Subcutaneous abdominal adipose tissue (tissue), 5 donors: ENCODE data around the gene SAMD4A.

Experiments used
- H3K27ac ChIP-seq: one replicate; pipeline ENCODE4 v1.7.0; 2013; ENCODE audit warnings: low read depth, mild to moderate bottlenecking, inconsistent platforms, low read length, moderate library complexity
- H3K27me3 ChIP-seq, 5 donors: one replicate each; pipeline ENCODE4 v1.7.0; 2013; ENCODE audit warnings: low read length in 5 of 5, inconsistent platforms in 1 of 5; ENCODE audit not compliant: control insufficient read depth in 5 of 5, insufficient read depth in 4 of 5
- H3K36me3 ChIP-seq, 5 donors: one replicate each; pipeline ENCODE4 v1.7.0; 2013; ENCODE audit warnings: low read length in 5 of 5; ENCODE audit not compliant: control insufficient read depth in 5 of 5, insufficient read depth in 5 of 5
- H3K4me1 ChIP-seq, 5 donors: one replicate each; pipeline ENCODE4 v1.7.0; 2013; ENCODE audit warnings: low read length in 5 of 5, mild to moderate bottlenecking in 3 of 5, moderate library complexity in 1 of 5; ENCODE audit not compliant: control insufficient read depth in 5 of 5, insufficient read depth in 5 of 5
- H3K4me3 ChIP-seq, 5 donors: one replicate each; pipeline ENCODE4 v1.7.0; 2013; ENCODE audit warnings: low read length in 5 of 5, low read depth in 1 of 5
- H3K9ac ChIP-seq, 5 donors: one replicate each; pipeline ENCODE4 v1.7.0; 2013; ENCODE audit warnings: low read length in 5 of 5, mild to moderate bottlenecking in 4 of 5, moderate library complexity in 3 of 5
- H3K9me3 ChIP-seq, 5 donors: one replicate each; pipeline ENCODE4 v1.7.0; 2013; ENCODE audit warnings: low read length in 5 of 5; ENCODE audit not compliant: control insufficient read depth in 5 of 5
- donor health status: healthy.
- donor health status: healthy.
- donor health status: healthy.
- donor health status: healthy.
- donor health status: healthy.

Gene SAMD4A

GRCh38 chr14:54785136-54785777, 218.3 kb downstream of the SAMD4A start:
- no peak overlapping the region for H3K4me3 ChIP-seq
- H3K9ac ChIP-seq = no peak overlapping the region
- peaks cover 0 to 12% (median 6%) of the 10 kb centered on the region in 5 donors for H3K4me1 ChIP-seq
- peaks cover 0 to 98% (median 76%) of the 10 kb centered on the region in 5 donors for H3K36me3 ChIP-seq
- no peaks in the 10 kb centered on the region for H3K27me3 ChIP-seq
- no peaks in the 10 kb centered on the region for H3K9me3 ChIP-seq
- H3K27ac ChIP-seq = no peak overlapping the region

GRCh38 chr14:54785778-54786770, 219.1 kb downstream of the SAMD4A start:
- peaks cover 4 to 98% (median 73%) of the 10 kb centered on the region in 5 donors for H3K36me3 ChIP-seq
- no peaks in the 10 kb centered on the region for H3K9me3 ChIP-seq
- H3K4me1 ChIP-seq = peaks cover 0 to 12% (median 6%) of the 10 kb centered on the region in 5 donors
- no peaks in the 10 kb centered on the region for H3K27me3 ChIP-seq
- H3K27ac ChIP-seq = no peak overlapping the region
- H3K4me3 ChIP-seq = no peak overlapping the region
- H3K9ac ChIP-seq = no peak overlapping the region

GRCh38 chr14:54786838-54787237, 219.9 kb downstream of the SAMD4A start:
- no peak overlapping the region for H3K27ac ChIP-seq
- H3K4me1 ChIP-seq = peaks cover 0 to 12% (median 6%) of the 10 kb centered on the region in 5 donors
- peaks cover 8 to 93% (median 67%) of the 10 kb centered on the region in 5 donors for H3K36me3 ChIP-seq
- H3K4me3 ChIP-seq = no peak overlapping the region
- no peak overlapping the region for H3K9ac ChIP-seq
- no peaks in the 10 kb centered on the region for H3K27me3 ChIP-seq
- no peaks in the 10 kb centered on the region for H3K9me3 ChIP-seq

- H3K27ac ChIP-seq = no peak overlapping the region
- H3K4me3 ChIP-seq = no peak overlapping the region
- H3K9ac ChIP-seq = no peak overlapping the region
- no peaks in the 10 kb centered on the region for H3K9me3 ChIP-seq
- no peaks in the 10 kb centered on the region for H3K27me3 ChIP-seq
- H3K4me1 ChIP-seq = peaks cover 0 to 12% (median 6%) of the 10 kb centered on the region in 5 donors
- peaks cover 10 to 89% (median 69%) of the 10 kb centered on the region in 5 donors for H3K36me3 ChIP-seq
Measured at GRCh38 chr14:54787261-54787660, 220.3 kb downstream of the SAMD4A start.

- Histone ChIP-seq H3K27ac (no peak overlapping the region), H3K4me1 (peaks cover 0 to 3% (median 0%) of the 10 kb centered on the region in 5 donors), H3K4me3 (no peak overlapping the region), H3K9me3 (no peaks in the 10 kb centered on the region), H3K9ac (no peak overlapping the region), H3K36me3 (peaks cover 14 to 76% (median 66%) of the 10 kb centered on the region in 5 donors), H3K27me3 (no peaks in the 10 kb centered on the region)
Measured at GRCh38 chr14:54788701-54789100, 221.8 kb downstream of the SAMD4A start.

- Histone ChIP-seq H3K27me3 (no peaks in the 10 kb centered on the region), H3K36me3 (peaks cover 17 to 71% (median 64%) of the 10 kb centered on the region in 5 donors), H3K4me3 (no peak overlapping the region), H3K9ac (no peak overlapping the region), H3K27ac (no peak overlapping the region), H3K4me1 (no peaks in the 10 kb centered on the region), H3K9me3 (no peaks in the 10 kb centered on the region)
Measured at GRCh38 chr14:54789166-54789565, 222.2 kb downstream of the SAMD4A start.

- Histone ChIP-seq H3K27ac (no peak overlapping the region), H3K9me3 (peaks cover 0 to 5% (median 4%) of the 10 kb centered on the region in 5 donors), H3K4me1 (no peaks in the 10 kb centered on the region), H3K27me3 (no peaks in the 10 kb centered on the region), H3K4me3 (no peak overlapping the region), H3K36me3 (peaks cover 17 to 63% (median 57%) of the 10 kb centered on the region in 5 donors), H3K9ac (no peak overlapping the region)
Measured at GRCh38 chr14:54789781-54790480, 223.0 kb downstream of the SAMD4A start.

GRCh38 chr14:54791001-54791400, 224.1 kb downstream of the SAMD4A start:
- Histone ChIP-seq H3K4me3 (no peak overlapping the region), H3K4me1 (no peaks in the 10 kb centered on the region), H3K27ac (no peak overlapping the region), H3K9me3 (peaks cover 2 to 12% (median 11%) of the 10 kb centered on the region in 5 donors), H3K9ac (no peak overlapping the region), H3K27me3 (no peaks in the 10 kb centered on the region), H3K36me3 (peaks cover 17 to 53% (median 46%) of the 10 kb centered on the region in 5 donors)

- Histone ChIP-seq H3K4me3 (no peak overlapping the region), H3K9me3 (peaks cover 2 to 12% (median 11%) of the 10 kb centered on the region in 5 donors), H3K27ac (no peak overlapping the region), H3K4me1 (no peaks in the 10 kb centered on the region), H3K36me3 (peaks cover 17 to 40% (median 38%) of the 10 kb centered on the region in 5 donors), H3K9ac (no peak overlapping the region), H3K27me3 (no peaks in the 10 kb centered on the region)
Measured at GRCh38 chr14:54792288-54792687, 225.4 kb downstream of the SAMD4A start.
